ENCODE results near the gene SDHA. TPM values are rescaled to one million over a fixed set of nuclear protein-coding genes. Genes with fewer than 3 reads are reported as not detected.
"Not testable (repeated sequence)": the region's sequence is repeated elsewhere in the genome, so short reads cannot be mapped to it uniquely, and the experiment has no call there.

SDHA gene
- total RNA-seq, 1 experiment from 2014 or later: 54.0 TPM

- not testable (repeated sequence) for H3K4me2 ChIP-seq (ENCODE audit: low read depth, low read length, poor library complexity, severe bottlenecking); H3K9me2 ChIP-seq (replicated peaks; ENCODE audit: insufficient read depth, low read length); H3K27me3 ChIP-seq (ENCODE audit: low read length); H4K20me1 ChIP-seq (ENCODE audit: insufficient read depth, low read depth, low read length); H3K9ac ChIP-seq (ENCODE audit: low read length); H3K4me3 ChIP-seq (ENCODE audit: low read length); H3K9me3 ChIP-seq (ENCODE audit: low read length); H3K27ac ChIP-seq (ENCODE audit: low read length); H2AFZ ChIP-seq (ENCODE audit: low read length); DNase-seq; H3K4me1 ChIP-seq (ENCODE audit: low read length); H3K36me3 ChIP-seq (ENCODE audit: insufficient read depth, low read length)
- H3K79me2 ChIP-seq (ENCODE audit: low read length): peaks cover 25% of the 10 kb centered on the region
These were observed 76.7 kb downstream of the SDHA start for GRCh38 chr5:294788-295187.

GRCh38 chr5:296207-296606, 78.1 kb downstream of the SDHA start:
- not testable (repeated sequence) for H3K4me1 ChIP-seq (ENCODE audit: low read length); H3K27ac ChIP-seq (ENCODE audit: low read length); H3K9ac ChIP-seq (ENCODE audit: low read length); H2AFZ ChIP-seq (ENCODE audit: low read length); H3K36me3 ChIP-seq (ENCODE audit: insufficient read depth, low read length); H4K20me1 ChIP-seq (ENCODE audit: insufficient read depth, low read depth, low read length); H3K9me2 ChIP-seq (replicated peaks; ENCODE audit: insufficient read depth, low read length); H3K4me3 ChIP-seq (ENCODE audit: low read length); DNase-seq; H3K4me2 ChIP-seq (ENCODE audit: low read depth, low read length, poor library complexity, severe bottlenecking); H3K27me3 ChIP-seq (ENCODE audit: low read length); H3K9me3 ChIP-seq (ENCODE audit: low read length)
- H3K79me2 ChIP-seq (ENCODE audit: low read length): peaks cover 22% of the 10 kb centered on the region

GRCh38 chr5:296954-297353, 78.8 kb downstream of the SDHA start:
- H3K9me2 ChIP-seq (replicated peaks; ENCODE audit: insufficient read depth, low read length); H3K4me3 ChIP-seq (ENCODE audit: low read length); H3K27ac ChIP-seq (ENCODE audit: low read length); H2AFZ ChIP-seq (ENCODE audit: low read length); H3K36me3 ChIP-seq (ENCODE audit: insufficient read depth, low read length); H3K27me3 ChIP-seq (ENCODE audit: low read length); DNase-seq; H3K9me3 ChIP-seq (ENCODE audit: low read length); H3K4me2 ChIP-seq (ENCODE audit: low read depth, low read length, poor library complexity, severe bottlenecking); H4K20me1 ChIP-seq (ENCODE audit: insufficient read depth, low read depth, low read length); H3K4me1 ChIP-seq (ENCODE audit: low read length); H3K9ac ChIP-seq (ENCODE audit: low read length): not testable (repeated sequence)
- H3K79me2 ChIP-seq (ENCODE audit: low read length): peaks cover 18% of the 10 kb centered on the region

- not testable (repeated sequence) for DNase-seq
These were observed 79.3 kb downstream of the SDHA start for GRCh38 chr5:297448-297847.

GRCh38 chr5:297991-298736, 80.0 kb downstream of the SDHA start:
- H3K4me2 ChIP-seq (ENCODE audit: low read depth, low read length, poor library complexity, severe bottlenecking); H4K20me1 ChIP-seq (ENCODE audit: insufficient read depth, low read depth, low read length); H3K9me3 ChIP-seq (ENCODE audit: low read length); DNase-seq; H3K27ac ChIP-seq (ENCODE audit: low read length); H3K4me1 ChIP-seq (ENCODE audit: low read length); H3K9me2 ChIP-seq (replicated peaks; ENCODE audit: insufficient read depth, low read length); H3K36me3 ChIP-seq (ENCODE audit: insufficient read depth, low read length); H3K27me3 ChIP-seq (ENCODE audit: low read length); H3K9ac ChIP-seq (ENCODE audit: low read length); H2AFZ ChIP-seq (ENCODE audit: low read length); H3K4me3 ChIP-seq (ENCODE audit: low read length): not testable (repeated sequence)
- peaks cover 15% of the 10 kb centered on the region for H3K79me2 ChIP-seq (ENCODE audit: low read length)

More at GRCh38 chr5:297448-297847, 79.3 kb downstream of the SDHA start:
- H3K9me3 ChIP-seq (ENCODE audit: low read length); H2AFZ ChIP-seq (ENCODE audit: low read length); H3K4me3 ChIP-seq (ENCODE audit: low read length); H3K4me1 ChIP-seq (ENCODE audit: low read length); H4K20me1 ChIP-seq (ENCODE audit: insufficient read depth, low read depth, low read length); H3K27ac ChIP-seq (ENCODE audit: low read length); H3K27me3 ChIP-seq (ENCODE audit: low read length); H3K36me3 ChIP-seq (ENCODE audit: insufficient read depth, low read length); H3K9me2 ChIP-seq (replicated peaks; ENCODE audit: insufficient read depth, low read length); H3K4me2 ChIP-seq (ENCODE audit: low read depth, low read length, poor library complexity, severe bottlenecking); H3K9ac ChIP-seq (ENCODE audit: low read length): not testable (repeated sequence)
- peaks cover 15% of the 10 kb centered on the region for H3K79me2 ChIP-seq (ENCODE audit: low read length)

- Histone ChIP-seq H3K36me3 (ENCODE audit: insufficient read depth, low read length) (no peaks in the 10 kb centered on the region), H3K9me3 (ENCODE audit: low read length) (no peaks in the 10 kb centered on the region), H3K9me2 (replicated peaks; ENCODE audit: insufficient read depth, low read length) (no peaks in the 10 kb centered on the region), H4K20me1 (ENCODE audit: insufficient read depth, low read depth, low read length) (no peaks in the 10 kb centered on the region), H3K4me2 (ENCODE audit: low read depth, low read length, poor library complexity, severe bottlenecking) (no peak overlapping the region), H3K9ac (ENCODE audit: low read length) (no peak overlapping the region), H3K27ac (ENCODE audit: low read length) (no peak overlapping the region), H3K79me2 (ENCODE audit: low read length) (peaks cover 19% of the 10 kb centered on the region), H3K4me3 (ENCODE audit: low read length) (no peak overlapping the region), H2AFZ (ENCODE audit: low read length) (no peak overlapping the region), H3K4me1 (ENCODE audit: low read length) (no peaks in the 10 kb centered on the region), H3K27me3 (ENCODE audit: low read length) (no peaks in the 10 kb centered on the region)
- no peak for DNase-seq
These were observed 80.6 kb downstream of the SDHA start for GRCh38 chr5:298737-299125.

GRCh38 chr5:299921-300320, 81.8 kb downstream of the SDHA start:
- not testable (repeated sequence) for H3K4me3 ChIP-seq (ENCODE audit: low read length); H3K27ac ChIP-seq (ENCODE audit: low read length); H3K4me2 ChIP-seq (ENCODE audit: low read depth, low read length, poor library complexity, severe bottlenecking); H4K20me1 ChIP-seq (ENCODE audit: insufficient read depth, low read depth, low read length); H3K4me1 ChIP-seq (ENCODE audit: low read length); H3K9ac ChIP-seq (ENCODE audit: low read length); H3K9me3 ChIP-seq (ENCODE audit: low read length); H3K27me3 ChIP-seq (ENCODE audit: low read length); H2AFZ ChIP-seq (ENCODE audit: low read length); H3K9me2 ChIP-seq (replicated peaks; ENCODE audit: insufficient read depth, low read length); H3K36me3 ChIP-seq (ENCODE audit: insufficient read depth, low read length); DNase-seq
- peaks cover 19% of the 10 kb centered on the region for H3K79me2 ChIP-seq (ENCODE audit: low read length)

GRCh38 chr5:300691-301435, 82.7 kb downstream of the SDHA start:
- H3K4me3 ChIP-seq (ENCODE audit: low read length); H3K9me3 ChIP-seq (ENCODE audit: low read length); H3K27me3 ChIP-seq (ENCODE audit: low read length); H3K9me2 ChIP-seq (replicated peaks; ENCODE audit: insufficient read depth, low read length); H3K9ac ChIP-seq (ENCODE audit: low read length); H3K4me2 ChIP-seq (ENCODE audit: low read depth, low read length, poor library complexity, severe bottlenecking); H3K27ac ChIP-seq (ENCODE audit: low read length); H3K36me3 ChIP-seq (ENCODE audit: insufficient read depth, low read length); H4K20me1 ChIP-seq (ENCODE audit: insufficient read depth, low read depth, low read length); H2AFZ ChIP-seq (ENCODE audit: low read length); DNase-seq; H3K4me1 ChIP-seq (ENCODE audit: low read length): not testable (repeated sequence)
- peaks cover 29% of the 10 kb centered on the region for H3K79me2 ChIP-seq (ENCODE audit: low read length)

All from Karpas-422 (cell line).